Right forelimb (tissue), 1 donor: ENCODE results near the gene ARHGEF10L.
A peak's percentile ranks its signal among the peaks of the same experiment; 100 is the strongest.

Experiments used
- DNase-seq: peaks from one replicate; pipeline ENCODE4 v3.0.0-alpha.2; 2018

ARHGEF10L gene

DNA sequence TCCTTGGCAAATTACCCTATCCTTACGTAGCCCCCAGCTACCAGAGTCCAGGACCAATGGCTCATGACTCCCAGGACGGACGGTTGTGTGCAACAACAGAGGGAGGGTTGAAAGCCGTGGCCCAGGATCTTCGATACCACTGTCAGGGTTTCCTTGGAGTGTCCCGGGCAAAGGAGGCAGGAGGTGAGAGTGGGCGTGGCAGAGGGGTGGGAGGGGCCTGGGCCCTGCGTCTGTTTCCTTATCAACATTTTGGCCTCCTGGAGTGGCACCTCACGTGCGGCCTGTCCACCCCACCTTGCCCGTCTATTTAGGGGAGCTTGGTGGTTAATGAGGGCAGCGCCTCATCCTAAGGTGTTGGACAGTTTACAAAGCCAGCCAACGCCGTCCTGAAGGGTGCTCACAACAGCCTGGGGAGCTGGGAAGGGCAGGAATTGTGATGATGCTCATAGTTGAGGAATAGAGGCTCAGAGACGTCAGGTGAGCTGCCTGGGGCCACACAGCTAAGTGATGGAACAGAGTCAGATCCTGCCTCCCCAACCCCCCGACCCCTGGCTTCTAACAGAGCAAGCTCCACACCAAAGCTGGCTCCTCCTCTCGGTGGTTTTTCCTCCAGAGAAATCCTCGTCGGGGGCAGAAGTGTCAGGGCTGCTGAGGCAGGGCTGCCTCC lies 17.4 kb upstream of the ARHGEF10L start:
- DNase-seq: no peak

GRCh38 chr1:17523321-17524041 lies 16.0 kb upstream of the ARHGEF10L start:
- no peak for DNase-seq

DNA sequence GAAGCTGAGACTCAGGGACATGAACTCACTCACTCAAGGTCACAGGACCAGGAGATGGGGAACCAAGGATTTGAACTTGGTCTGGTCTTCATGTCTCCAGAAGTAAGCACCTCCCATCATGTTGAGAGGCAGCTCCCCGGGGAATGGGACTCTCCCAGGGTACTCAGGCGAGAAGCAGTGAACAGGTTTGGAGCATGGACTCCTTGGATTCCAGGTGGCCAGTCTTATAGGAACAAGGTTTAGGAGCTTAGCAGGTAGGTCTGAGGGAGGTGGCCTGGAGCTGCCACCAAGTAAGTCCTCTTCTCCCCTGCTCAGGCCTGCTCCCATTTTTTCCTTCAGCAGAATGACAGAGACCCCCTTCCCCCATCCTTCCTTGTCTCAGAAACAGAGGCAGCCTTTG lies 14.9 kb upstream of the ARHGEF10L start:
- DNase-seq: no peak

GRCh38 chr1:17525996-17526686 lies 13.4 kb upstream of the ARHGEF10L start:
- DNase-seq: no peak

GRCh38 chr1:17527036-17527914 lies 12.2 kb upstream of the ARHGEF10L start:
- DNase-seq: no peak

- no peak for DNase-seq
These were observed 10.1 kb upstream of the ARHGEF10L start for GRCh38 chr1:17529381-17529780.

DNA sequence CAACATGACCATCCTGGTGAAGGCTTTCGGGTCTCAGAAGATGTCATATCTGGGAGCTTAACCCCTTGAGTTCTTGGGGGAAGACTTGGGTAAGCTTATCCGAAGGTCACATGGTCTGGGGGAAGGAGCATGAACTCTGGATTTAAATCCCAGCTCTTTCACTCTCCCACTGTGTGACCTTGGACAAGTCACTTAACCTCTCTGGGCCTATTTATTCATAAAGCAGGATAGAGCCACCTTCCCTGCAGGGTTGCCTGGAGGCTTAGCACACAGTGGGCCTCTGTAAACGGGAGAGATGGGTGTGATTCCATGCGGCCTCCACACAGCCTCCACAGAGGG lies 8.2 kb upstream of the ARHGEF10L start:
- DNase-seq: no peak

GRCh38 chr1:17531682-17532487 lies 7.6 kb upstream of the ARHGEF10L start:
- no peak for DNase-seq

DNA sequence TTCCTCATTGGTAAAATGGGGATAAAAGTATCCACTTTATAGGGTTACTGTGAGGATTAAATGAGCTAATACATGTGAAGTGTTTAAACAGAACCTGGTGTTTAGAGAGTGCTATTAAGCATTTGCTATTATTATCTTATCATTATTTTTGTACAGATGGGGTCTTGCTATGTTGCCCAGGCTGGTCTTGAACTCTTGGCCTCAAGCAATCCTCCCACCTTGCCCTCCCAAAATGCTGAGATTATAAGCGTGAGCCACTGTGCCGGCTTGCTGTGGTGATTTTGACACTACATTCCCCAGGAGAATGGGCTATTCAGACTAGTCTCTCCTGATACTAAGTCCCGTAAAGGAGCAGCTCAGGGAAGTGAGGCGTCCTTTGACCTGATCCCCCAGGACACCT lies 6.3 kb upstream of the ARHGEF10L start:
- no peak for DNase-seq

GRCh38 chr1:17535300-17535936 lies 4.1 kb upstream of the ARHGEF10L start:
- no peak for DNase-seq

DNA sequence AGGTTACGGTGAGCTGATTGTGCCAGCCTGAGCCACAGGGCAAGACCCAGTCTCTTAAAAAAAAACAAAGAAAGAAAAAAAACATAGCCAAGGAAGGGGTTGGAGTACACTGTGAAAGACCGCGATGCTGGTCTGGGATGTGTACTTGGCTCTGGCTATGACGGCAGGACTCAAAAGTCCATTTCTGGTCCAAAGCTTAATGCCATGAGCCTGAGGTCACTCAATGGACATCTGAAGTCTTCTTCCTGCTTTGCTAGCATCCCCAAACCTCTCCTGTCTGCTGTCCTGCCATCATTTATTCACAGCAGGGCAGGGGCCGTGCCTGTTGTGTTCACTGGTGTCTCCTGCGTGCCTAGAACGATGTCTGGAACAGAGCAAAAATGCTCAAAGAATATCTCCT lies 1.5 kb upstream of the ARHGEF10L start:
- no peak for DNase-seq

GRCh38 chr1:17538428-17539117 lies 925 bp upstream of the ARHGEF10L start:
- DNase-seq: no peak

- DNase-seq: no peak
These were observed 401 bp upstream of the ARHGEF10L start for GRCh38 chr1:17539118-17539476.

DNA sequence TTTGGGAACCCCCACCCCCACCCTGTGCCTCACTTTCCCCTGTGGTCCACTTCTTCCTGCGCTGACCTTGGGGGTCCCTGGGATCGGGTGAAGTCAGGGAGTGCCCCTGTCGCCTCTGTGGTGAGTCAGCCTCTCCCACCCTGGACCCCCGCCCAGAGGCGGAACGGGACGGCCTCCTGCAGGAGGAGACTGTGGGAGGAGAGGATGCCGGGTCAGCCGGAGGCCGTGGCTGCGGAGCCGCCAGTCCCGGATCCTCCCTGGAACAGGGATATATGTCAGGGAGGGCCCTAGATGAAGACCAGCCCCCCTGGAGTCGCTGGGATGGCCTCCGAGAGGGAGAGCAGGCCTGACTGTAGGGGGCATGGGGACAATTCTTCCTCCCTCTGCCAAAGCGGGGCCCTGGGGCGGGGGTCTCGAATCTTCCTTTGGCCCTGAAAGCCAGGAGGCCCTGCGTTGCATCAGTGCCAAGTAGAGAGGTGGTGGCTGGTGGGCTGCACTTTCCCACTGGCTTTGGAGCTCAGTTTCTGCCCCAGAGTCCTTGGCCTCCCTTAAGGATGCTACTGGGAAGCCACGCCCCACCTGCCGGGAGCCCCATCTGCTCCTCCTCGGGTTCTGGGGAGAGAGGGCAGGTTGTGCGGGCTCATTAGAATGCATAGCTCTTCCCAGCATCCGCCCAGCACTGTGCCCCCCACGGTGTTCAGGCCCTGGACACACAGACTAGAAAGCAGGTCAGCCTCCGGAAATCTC lies 930 bp downstream of the ARHGEF10L start:
- DNase-seq: peak; percentile 91

DNA sequence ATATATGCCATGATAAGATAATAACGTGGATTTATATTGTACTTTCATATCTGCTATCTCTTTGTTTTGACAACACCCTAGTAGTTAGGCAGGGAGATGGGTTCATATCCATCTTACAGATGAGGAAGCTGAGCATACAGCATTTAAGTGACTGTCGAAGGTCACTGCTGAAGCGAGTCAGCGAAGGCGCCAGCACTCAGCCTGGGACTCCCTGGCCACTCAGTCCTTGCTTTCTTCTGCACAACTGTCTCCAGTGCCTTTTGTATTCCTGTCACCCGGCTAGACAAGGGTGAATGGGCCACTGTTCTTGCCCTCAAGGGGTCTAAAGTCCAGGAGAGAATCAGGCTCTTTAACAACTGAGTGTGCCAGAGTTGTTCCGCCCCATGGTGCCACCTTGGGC lies 3.1 kb downstream of the ARHGEF10L start:
- no peak for DNase-seq

GRCh38 chr1:17544776-17545350 lies 5.4 kb downstream of the ARHGEF10L start:
- no peak for DNase-seq

GRCh38 chr1:17545356-17545755 lies 5.9 kb downstream of the ARHGEF10L start:
- no peak for DNase-seq

GRCh38 chr1:17546946-17547670 lies 7.6 kb downstream of the ARHGEF10L start:
- DNase-seq: no peak

- no peak for DNase-seq
These were observed 9.9 kb downstream of the ARHGEF10L start for GRCh38 chr1:17549384-17549783.
